SK-N-SH (cell line): ENCODE results near the gene SMO. TPM values are rescaled to one million over a fixed set of nuclear protein-coding genes. Genes with fewer than 3 reads are reported as not detected.

ENCODE experiments used
- CTCF ChIA-PET: fragments of 300-600, 350-600 bp; formaldehyde crosslinking; extraction: SDS; loops from one replicate; lab custom pipeline; 2021; lab: Yijun Ruan, JAX
- POLR2A ChIA-PET: fragments of 350-600 bp; sonication (Branson Sonifier 250); formaldehyde crosslinking; extraction: SDS; loops from one replicate; lab custom pipeline; 2020; ENCODE audit warnings: antibody characterized with exemption, inconsistent platforms; lab: Yijun Ruan, JAX
- DNase-seq: peaks from one replicate; pipeline ENCODE4 v3.0.0; 2012
- H2AFZ ChIP-seq: fragments of 200-600 bp; sonication (generic); 2 replicates; pipeline ENCODE4 v1.8.1; 2016; ENCODE audit warnings: antibody characterized with exemption, mild to moderate bottlenecking, low read depth
- H3F3A ChIP-seq: fragments of 200-600 bp; sonication (generic); replicated peaks from 2 replicates; pipeline ENCODE3; 2016; ENCODE audit warnings: antibody characterized with exemption, mild to moderate bottlenecking; ENCODE audit not compliant: insufficient read depth
- H3K27ac ChIP-seq, 2 experiments: fragments of 200-500 bp in 1 of 2; fragments of 200-600 bp in 1 of 2; sonication (Bioruptor generic) in 1 of 2; sonication (generic), shearing (Covaris generic) in 1 of 2; 2 replicates each; pipeline versions ENCODE4 v1.5.1 to v1.6.1; 2014 to 2016; ENCODE audit warnings: low read depth in 2 of 2, inconsistent platforms in 1 of 2, low read length in 1 of 2, mild to moderate bottlenecking in 1 of 2, mixed read lengths in 1 of 2
- H3K27me3 ChIP-seq: fragments of 200-600 bp; sonication (generic), shearing (Covaris generic); 2 replicates; pipeline ENCODE4 v1.6.1; 2016; ENCODE audit warnings: mixed run types; ENCODE audit not compliant: insufficient read depth
- H3K36me3 ChIP-seq, 2 experiments: fragments of 200-500 bp in 1 of 2; fragments of 200-600 bp in 1 of 2; sonication (Bioruptor generic) in 1 of 2; sonication (generic) in 1 of 2; replicated peaks in 1 of 2; 2 replicates each; pipeline versions ENCODE3 to v1.5.1; 2014 to 2016; ENCODE audit warnings: low read length in 1 of 2, mild to moderate bottlenecking in 1 of 2; ENCODE audit not compliant: insufficient read depth in 2 of 2, control insufficient read depth in 1 of 2
- H3K4me1 ChIP-seq, 2 experiments: fragments of 200-500 bp in 1 of 2; fragments of 200-600 bp in 1 of 2; sonication (Bioruptor generic) in 1 of 2; sonication (generic), shearing (Covaris generic) in 1 of 2; 2 replicates each; pipeline versions ENCODE4 v1.5.1 to v1.6.1; 2014 to 2016; ENCODE audit warnings: low read depth in 1 of 2, low read length in 1 of 2, mixed run types in 1 of 2; ENCODE audit not compliant: insufficient read depth in 2 of 2, control insufficient read depth in 1 of 2
- H3K4me2 ChIP-seq: fragments of 200-600 bp; sonication (generic), shearing (Covaris generic); 2 replicates; pipeline ENCODE4 v1.6.1; 2017; ENCODE audit warnings: mixed run types
- H3K4me3 ChIP-seq, 2 experiments: fragments of 200-500 bp in 1 of 2; fragments of 200-600 bp in 1 of 2; sonication (Bioruptor generic) in 1 of 2; sonication (generic), shearing (Covaris generic) in 1 of 2; 2 replicates each; pipeline versions ENCODE4 v1.5.1 to v1.8.1; 2014 to 2016; ENCODE audit warnings: low read depth in 2 of 2, inconsistent platforms in 1 of 2, low read length in 1 of 2, mild to moderate bottlenecking in 1 of 2, mixed read lengths in 1 of 2, moderate library complexity in 1 of 2
- H3K79me2 ChIP-seq: fragments of 200-600 bp; sonication (generic); 2 replicates; pipeline ENCODE4 v1.8.1; 2017; ENCODE audit warnings: mild to moderate bottlenecking; ENCODE audit not compliant: insufficient read depth
- H3K9ac ChIP-seq: fragments of 200-600 bp; sonication (generic); 2 replicates; pipeline ENCODE4 v1.6.1; 2017; ENCODE audit warnings: mixed run types
- H3K9me2 ChIP-seq: fragments of 200-600 bp; sonication (generic); 2 replicates; pipeline ENCODE4 v1.6.1; 2017; ENCODE audit warnings: mixed run types
- H3K9me3 ChIP-seq: fragments of 200-600 bp; sonication (generic); 2 replicates; pipeline ENCODE4 v1.6.1; 2017; ENCODE audit warnings: mixed run types, mild to moderate bottlenecking, moderate library complexity
- H4K20me1 ChIP-seq: fragments of 200-600 bp; sonication (generic); 2 replicates; pipeline ENCODE4 v1.6.1; 2017; ENCODE audit warnings: mild to moderate bottlenecking, mixed run types; ENCODE audit not compliant: insufficient read depth
- FOSL2 ChIP-seq: IDR thresholded peaks from 2 replicates; pipeline ENCODE4 v1.4.0; 2012; ENCODE audit warnings: low read depth, mild to moderate bottlenecking, moderate library complexity, borderline replicate concordance
- GABPA ChIP-seq: IDR thresholded peaks from 2 replicates; pipeline ENCODE4 v1.4.0; 2012; ENCODE audit warnings: low read depth, mild to moderate bottlenecking
- GATA2 ChIP-seq: sonication (generic); formaldehyde crosslinking; IDR thresholded peaks from 2 replicates; pipeline ENCODE4 v1.5.0; 2020; ENCODE audit warnings: mild to moderate bottlenecking, missing genetic modification reagents
- IRF3 ChIP-seq: fragments of 150-350 bp; IDR thresholded peaks from 2 replicates; pipeline ENCODE4 v1.6.1; 2016; ENCODE audit warnings: mild to moderate bottlenecking, low read depth, low read length
- MAX ChIP-seq: IDR thresholded peaks from 2 replicates; pipeline ENCODE4 v1.4.0; 2012; ENCODE audit warnings: low read depth
- MEF2A ChIP-seq: IDR thresholded peaks from 2 replicates; pipeline ENCODE4 v1.4.0; 2012; ENCODE audit warnings: low read depth, borderline replicate concordance
- MXI1 ChIP-seq: IDR thresholded peaks from 2 replicates; pipeline ENCODE4 v1.6.1; 2012; ENCODE audit warnings: mild to moderate bottlenecking, low read depth, low read length, improper control_type of control experiment
- POLR2AphosphoS5 ChIP-seq: IDR thresholded peaks from 2 replicates; pipeline ENCODE4 v1.6.1; 2012; ENCODE audit warnings: low read depth, low read length
- SMC3 ChIP-seq: IDR thresholded peaks from 2 replicates; pipeline ENCODE4 v1.6.1; 2012; ENCODE audit warnings: low read depth, low read length, improper control_type of control experiment
- WGBS: methylation state at CpG from one replicate; pipeline ENCODE4 v1.1.6; 2017; ENCODE audit warnings: low lambda C conversion rate; 5-methylcytosine and 5-hydroxymethylcytosine counted together
- polyA plus RNA-seq, 3 experiments: library from polyadenylated mRNA; depleted of rRNA; stranded (reverse); fragments of >200 nt; gene quantifications; 2 replicates each; pipeline ENCODE4 v1.2.3, GENCODE V29; 2012
- TF ChIP-seq, protein P1 (sequence below): IDR thresholded peaks from 2 replicates; pipeline ENCODE4 v1.4.0; 2012; ENCODE audit warnings: low read depth, borderline replicate concordance

The SMO gene
- polyA plus RNA-seq, 1 of the 3 experiments (the other 2 are of a cell fraction): 37.0 TPM

GRCh38 chr7:129161524-129162225 is 26.8 kb upstream of the SMO start:
- Histone ChIP-seq H3K27me3 (no peaks in the 10 kb centered on the region), H3K4me2 (no peak overlapping the region), H3K27ac (no peak overlapping the region), H4K20me1 (no peaks in the 10 kb centered on the region), H3K36me3 (no peaks in the 10 kb centered on the region), H3K9me3 (no peaks in the 10 kb centered on the region), H3K4me3 (no peak overlapping the region), H3K9ac (no peak overlapping the region), H3K79me2 (no peaks in the 10 kb centered on the region), H2AFZ (no peak overlapping the region), H3K4me1 (peaks cover 0 to 10% of the 10 kb centered on the region in 2 experiments; a peak in 1 of 4 replicates), H3K9me2 (no peaks in the 10 kb centered on the region), H3F3A (no peaks in the 10 kb centered on the region)
- WGBS: 86% methylated on average over 5 of the region's 5 CpGs
- ChIA-PET CTCF (interaction anchor here (1.5 to 15.6 kb wide), 4 partner anchors 11 to 57 kb away, joined by 3 to 385 read pairs (median 32); no protein-coding TSS in a partner anchor), POLR2A (interaction anchor here (1.1 kb wide), 1 partner anchor 52 kb away, joined by 3 read pairs; no protein-coding TSS in a partner anchor)
- TF ChIP-seq POLR2AphosphoS5 (no peak), SMC3 (no peak), MAX (no peak), MEF2A (no peak), GABPA (no peak), GATA2 (no peak), IRF3 (no peak), MXI1 (no peak), FOSL2 (no peak)
- TF ChIP-seq, protein P1, sequence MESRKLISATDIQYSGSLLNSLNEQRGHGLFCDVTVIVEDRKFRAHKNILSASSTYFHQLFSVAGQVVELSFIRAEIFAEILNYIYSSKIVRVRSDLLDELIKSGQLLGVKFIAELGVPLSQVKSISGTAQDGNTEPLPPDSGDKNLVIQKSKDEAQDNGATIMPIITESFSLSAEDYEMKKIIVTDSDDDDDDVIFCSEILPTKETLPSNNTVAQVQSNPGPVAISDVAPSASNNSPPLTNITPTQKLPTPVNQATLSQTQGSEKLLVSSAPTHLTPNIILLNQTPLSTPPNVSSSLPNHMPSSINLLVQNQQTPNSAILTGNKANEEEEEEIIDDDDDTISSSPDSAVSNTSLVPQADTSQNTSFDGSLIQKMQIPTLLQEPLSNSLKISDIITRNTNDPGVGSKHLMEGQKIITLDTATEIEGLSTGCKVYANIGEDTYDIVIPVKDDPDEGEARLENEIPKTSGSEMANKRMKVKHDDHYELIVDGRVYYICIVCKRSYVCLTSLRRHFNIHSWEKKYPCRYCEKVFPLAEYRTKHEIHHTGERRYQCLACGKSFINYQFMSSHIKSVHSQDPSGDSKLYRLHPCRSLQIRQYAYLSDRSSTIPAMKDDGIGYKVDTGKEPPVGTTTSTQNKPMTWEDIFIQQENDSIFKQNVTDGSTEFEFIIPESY: no peak
- DNase-seq: no peak

GRCh38 chr7:129162732-129163131 is 25.7 kb upstream of the SMO start:
- H3K4me3 ChIP-seq: no peak overlapping the region
- DNase-seq: no peak
- no peak overlapping the region for H3K9ac ChIP-seq
- H3K36me3 ChIP-seq: no peaks in the 10 kb centered on the region
- no peak for TF ChIP-seq IRF3
- H2AFZ ChIP-seq: no peak overlapping the region
- 76% methylated on average over 5 of the region's 5 CpGs for WGBS
- no peaks in the 10 kb centered on the region for H3K79me2 ChIP-seq
- POLR2A ChIA-PET: no interaction called here
- H3K9me2 ChIP-seq: no peaks in the 10 kb centered on the region
- CTCF ChIA-PET: interaction anchor here (0.6 to 15.6 kb wide), 9 partner anchors 14 to 503 kb away, joined by 3 to 385 read pairs (median 6); partner anchors contain the start of gene TSPAN33
- H3K4me2 ChIP-seq: no peak overlapping the region
- no peak overlapping the region for H3K27ac ChIP-seq
- peaks cover 0 to 10% of the 10 kb centered on the region in 2 experiments; a peak in 1 of 4 replicates for H3K4me1 ChIP-seq
- H3K27me3 ChIP-seq: no peaks in the 10 kb centered on the region
- no peaks in the 10 kb centered on the region for H3F3A ChIP-seq
- H3K9me3 ChIP-seq: no peaks in the 10 kb centered on the region
- H4K20me1 ChIP-seq: no peaks in the 10 kb centered on the region
